NCI-H146 (cell line): ENCODE results near the gene MZF1.
"Not testable (repeated sequence)": the region's sequence is repeated elsewhere in the genome, so short reads cannot be mapped to it uniquely, and the experiment has no call there.

Experiments
- DNase-seq: peaks from one replicate; lab custom pipeline; 2025; lab: John Stamatoyannopoulos, UW

The MZF1 gene

DNA sequence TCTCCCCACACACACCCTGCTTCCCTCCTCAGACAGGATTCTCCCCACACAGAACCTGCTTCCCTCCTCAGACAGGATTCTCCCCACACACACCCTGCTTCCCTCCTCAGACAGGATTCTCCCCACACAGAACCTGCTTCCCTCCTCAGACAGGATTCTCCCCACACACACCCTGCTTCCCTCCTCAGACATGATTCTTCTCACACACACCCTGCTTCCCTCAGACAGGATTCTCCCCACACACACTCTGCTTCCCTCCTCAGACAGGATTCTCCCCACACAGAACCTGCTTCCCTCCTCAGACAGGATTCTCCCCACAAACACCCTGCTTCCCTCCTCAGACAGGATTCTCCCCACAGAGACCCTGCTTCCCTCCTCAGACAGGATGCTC is 34.0 kb downstream of the MZF1 start:
- DNase-seq: not testable (repeated sequence)

DNA sequence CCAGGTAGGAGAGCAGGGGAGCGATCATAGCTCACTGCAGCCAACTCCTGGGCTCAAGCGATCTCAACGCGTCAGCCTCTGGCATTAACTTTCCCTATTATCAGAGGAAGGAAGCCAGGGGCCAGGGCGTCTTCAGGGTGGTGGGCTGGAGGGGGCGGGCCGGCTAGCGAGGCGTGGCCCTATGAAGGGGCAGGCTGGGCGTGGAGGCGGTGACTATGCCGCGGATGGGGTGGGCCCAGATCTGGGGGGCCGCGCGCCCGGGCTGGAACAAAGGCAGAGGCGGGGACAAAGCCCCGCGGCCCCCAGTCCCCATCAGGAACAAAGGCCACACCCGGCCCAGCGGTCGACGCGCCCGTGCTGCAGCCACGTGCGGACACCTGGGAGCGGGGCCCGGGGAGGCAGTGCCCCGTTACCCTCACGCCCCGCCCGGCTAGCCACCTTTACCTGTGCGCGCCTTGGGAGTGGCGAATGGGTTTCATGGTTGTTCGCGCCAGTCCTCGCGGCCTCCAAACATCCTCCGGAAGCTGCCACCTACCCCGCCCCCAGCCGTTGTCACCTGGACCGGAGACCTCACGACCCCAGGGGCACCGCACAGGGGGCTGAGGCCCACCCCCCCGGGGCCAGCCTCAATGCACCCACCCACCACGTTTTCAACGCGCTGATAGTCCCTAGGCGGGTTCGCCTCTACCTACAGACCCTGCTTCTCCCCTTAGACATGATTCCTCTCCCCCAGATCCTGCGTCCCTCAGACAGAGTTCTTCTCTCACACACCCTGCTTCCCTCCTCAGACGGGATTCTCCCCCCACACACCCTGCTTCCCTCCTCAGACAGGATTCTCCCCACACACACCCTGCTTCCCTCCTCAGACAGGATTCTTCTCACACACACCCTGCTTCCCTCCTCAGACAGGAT is 34.6 kb downstream of the MZF1 start:
- no peak for DNase-seq

DNA sequence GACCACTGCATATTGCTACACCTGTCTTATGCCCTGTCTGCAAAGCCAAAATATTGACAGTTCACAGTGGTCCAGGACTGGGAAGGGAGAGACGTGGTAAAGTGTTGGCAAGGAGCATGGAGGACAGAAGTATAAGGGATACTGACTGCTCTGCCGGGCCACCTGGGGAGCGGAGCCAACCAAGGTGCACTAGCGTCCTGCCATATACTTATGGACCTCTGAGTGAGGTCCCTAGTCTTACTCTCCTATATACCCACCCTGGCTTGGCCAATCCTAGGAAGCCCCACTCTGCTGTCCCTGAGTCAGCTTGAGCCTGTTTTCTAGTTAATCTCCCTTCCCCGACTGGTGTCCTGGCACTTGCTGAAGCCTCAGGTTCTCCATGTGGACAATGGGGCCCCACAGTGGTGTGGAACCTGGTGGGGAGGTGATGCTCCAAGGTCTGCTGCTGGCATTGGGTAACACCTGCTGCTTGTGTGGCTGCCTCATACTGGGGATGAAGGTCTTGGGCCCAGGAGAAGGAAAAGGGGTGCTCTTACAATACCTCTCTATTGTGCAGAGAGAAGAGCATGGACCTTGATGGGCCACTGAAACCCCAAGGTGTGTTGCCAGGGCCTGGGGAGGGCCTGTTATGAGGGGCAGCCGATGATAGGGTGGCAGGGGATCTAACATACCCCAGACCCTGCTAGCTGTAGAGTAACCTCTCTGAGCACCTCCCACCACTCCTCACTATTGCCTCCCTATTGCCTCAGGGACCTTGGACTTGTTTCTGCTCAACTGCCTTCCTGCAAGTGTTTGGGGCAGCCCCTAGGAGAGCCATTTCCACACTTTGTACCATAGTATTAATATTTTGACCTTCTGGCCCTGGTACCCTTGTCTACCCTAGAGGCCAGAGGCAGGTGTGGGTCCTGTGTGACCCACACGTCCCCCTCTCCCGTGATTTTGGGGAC is 36.0 kb downstream of the MZF1 start:
- no peak for DNase-seq

DNA sequence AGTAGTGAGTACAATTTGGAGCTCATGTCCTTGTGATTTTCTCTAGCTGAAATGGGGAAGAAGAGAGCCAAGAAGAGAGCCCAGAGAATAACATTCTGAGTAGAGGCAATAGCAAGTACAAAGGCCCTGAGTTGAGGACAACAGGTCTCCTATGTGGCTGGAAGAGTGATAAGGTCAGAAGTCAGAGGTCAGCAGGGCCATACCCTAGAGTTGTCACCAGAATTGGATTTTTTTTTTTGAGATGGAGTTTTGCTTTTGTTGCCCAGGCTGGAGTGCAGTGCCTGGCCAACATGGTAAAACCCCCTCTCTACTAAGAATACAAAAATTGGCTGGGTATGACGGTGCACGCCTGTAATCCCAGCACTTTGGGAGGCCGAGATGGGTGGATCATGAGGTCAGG is 37.3 kb downstream of the MZF1 start:
- DNase-seq: no peak

DNA sequence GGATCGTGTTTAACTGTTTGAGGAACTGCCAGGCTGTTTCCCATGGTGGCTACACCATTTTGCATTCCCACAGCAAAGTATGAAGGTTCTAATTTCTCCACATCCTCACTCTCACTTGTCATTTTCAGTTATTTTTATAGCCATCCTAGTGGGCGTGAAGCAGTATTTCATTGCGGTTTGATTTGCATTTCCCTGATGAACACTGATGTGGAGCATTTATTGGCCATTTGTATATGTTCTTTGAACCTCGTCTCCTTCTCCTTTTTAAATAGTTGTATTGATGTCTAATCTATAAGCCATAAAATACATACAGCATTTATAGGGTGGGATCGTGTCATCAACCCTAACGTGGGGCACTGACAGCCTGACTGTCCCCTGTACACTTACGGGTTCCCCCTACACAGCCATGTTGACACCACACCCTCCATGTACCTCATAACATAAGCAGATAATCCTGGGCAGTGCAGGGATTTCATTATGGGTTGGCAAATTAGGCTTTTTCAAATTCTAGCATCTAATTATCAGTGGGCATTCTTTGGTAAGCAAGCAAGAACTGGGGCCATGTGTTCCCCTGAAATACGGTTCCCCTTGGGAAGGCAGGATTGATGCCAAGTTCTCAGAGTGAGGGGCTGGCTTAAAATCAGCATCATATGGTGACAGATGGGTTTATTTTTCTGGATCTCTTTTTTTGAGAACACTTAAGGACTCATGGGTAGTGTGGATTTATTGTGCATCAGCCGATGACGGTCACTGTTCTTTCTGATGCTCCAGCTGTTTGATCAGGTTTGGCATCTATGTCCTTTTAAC is 41.9 kb downstream of the MZF1 start:
- no peak for DNase-seq

DNA sequence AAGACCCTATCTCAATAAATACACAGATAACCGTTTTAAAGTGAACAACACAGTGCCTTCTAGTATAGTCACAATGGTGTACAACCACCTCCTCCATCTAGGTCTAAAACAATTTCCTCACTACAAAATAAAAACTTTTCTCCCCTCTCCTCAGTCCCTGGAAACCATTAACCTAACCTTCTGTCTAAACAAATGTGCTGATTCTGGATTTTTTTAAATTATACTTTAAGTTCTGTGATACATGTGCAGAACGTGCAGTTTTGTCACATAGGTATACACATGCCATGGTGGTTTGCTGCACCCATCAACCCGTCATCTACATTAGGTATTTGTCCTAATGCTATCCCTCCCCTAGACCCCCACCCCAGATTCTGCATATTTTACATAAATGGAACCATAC is 43.7 kb downstream of the MZF1 start:
- no peak for DNase-seq

DNA sequence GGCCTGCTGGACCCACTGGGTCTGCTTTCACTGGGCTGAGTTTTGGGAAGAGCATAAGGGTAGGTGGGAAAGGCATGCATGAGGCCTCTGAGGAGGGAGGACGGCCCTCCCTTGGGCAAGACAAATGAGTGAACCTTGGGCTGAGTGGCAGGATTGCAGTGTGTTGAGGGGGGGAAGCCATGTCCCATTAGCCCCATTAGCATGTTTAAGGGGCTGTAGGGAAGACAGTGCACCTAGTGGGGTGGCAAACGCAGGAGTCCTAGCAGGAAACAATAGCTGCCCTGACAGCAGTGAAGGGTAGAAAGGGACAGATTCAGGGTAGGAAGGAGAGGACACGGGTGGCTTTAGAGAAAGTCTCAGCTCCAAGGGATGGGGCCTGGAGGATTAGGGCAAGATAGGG is 50.4 kb downstream of the MZF1 start:
- no peak for DNase-seq

DNA sequence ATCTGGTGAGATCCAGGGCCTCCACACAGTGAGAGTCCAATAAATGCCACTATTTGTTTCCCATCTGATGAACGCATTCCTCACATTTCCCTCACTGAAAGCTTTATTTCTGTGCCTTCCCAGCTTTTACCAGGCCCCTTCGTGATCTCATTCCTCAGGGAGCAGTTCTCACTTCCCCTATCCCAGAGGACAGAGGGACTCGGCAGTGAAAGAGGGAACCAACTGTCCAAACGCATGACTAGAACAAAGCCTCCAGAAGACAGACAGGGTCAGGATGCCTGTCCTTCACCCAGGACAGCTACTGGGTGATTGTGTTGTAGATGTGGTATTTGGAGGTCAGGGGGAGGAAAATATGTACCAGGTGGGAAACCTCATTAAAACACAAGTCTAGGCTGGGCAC is 51.5 kb downstream of the MZF1 start:
- no peak for DNase-seq

DNA sequence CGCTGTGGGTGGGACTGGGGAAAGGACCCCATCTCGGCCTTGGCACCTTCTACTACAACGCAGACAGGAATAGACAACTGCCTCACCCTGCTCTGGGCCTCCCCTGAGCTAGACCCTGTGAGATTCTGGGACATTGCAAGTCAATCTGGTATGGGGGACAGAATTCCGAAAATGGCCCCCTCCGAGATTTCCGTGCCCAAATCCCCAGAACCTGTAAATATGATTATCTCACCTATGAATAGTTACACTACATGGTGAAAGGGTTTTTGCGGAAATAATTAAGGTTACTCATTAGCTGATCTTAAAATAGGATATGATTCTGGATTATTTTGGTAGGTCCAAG is 52.9 kb downstream of the MZF1 start:
- DNase-seq: no peak

DNA sequence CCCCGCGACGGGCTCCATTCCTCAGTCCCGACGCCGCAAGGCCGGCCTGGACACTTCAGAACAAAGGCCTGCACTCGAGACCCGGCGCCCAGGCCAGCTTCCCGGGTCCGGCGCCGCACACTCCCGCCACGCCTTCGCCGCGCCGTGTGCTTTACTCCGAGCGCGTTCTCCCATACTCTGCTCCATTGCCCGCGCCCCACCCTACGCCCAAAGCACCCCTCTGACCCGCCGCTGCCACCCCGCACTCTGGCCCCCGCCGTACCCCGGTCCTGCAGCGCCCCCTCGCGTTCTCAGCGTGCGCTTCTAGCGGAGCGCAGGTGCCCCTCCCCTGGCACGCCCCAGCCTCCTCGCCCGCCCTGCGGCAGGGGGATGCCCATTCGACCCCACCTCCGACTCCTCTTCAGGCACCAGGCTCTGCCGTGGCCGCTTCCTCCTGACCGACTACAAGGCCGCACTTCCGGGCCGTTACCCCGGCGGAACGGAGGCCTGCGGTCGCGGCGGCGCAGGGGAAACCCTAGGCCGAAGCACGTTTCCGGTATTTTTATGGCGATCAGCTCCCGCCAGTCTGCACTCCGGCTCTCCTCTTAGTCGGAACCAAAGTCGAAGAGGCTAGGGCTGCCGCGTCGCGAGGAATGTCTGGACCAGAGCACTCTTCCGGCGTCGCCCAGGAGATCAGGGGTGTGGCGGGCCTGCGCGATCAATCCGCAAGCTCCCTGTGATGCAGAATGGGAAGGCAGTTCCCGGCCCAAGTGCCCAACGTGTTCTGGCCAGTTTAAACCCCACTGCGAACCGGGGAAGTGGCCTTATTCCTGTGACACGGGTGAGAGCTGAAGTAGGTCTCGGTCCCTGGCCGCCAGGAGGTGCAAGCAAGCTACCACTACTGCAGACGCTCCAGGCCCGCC is 53.5 kb downstream of the MZF1 start, which contains the start of gene ZBTB45:
Gene ZBTB45, minus strand, starts transcription at position 456 of the 902 bp plus-strand sequence. CDS start 2,137 bp downstream, outside the sequence.
- peak; percentile 98 for DNase-seq

DNA sequence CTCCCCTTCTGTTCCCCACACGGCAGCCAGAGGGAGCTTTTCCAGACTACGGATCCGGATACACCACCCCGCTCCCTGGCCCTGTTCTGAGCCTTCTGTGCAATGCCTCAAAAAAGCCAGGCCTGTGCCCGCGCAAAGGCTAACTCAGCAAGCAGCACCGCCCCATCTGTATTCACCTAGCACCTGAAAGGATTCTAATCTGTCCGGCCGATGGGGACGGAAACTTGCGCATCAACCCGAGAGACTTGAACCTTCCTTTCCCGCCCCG is 54.1 kb downstream of the MZF1 start:
- DNase-seq: peak; percentile 84

DNA sequence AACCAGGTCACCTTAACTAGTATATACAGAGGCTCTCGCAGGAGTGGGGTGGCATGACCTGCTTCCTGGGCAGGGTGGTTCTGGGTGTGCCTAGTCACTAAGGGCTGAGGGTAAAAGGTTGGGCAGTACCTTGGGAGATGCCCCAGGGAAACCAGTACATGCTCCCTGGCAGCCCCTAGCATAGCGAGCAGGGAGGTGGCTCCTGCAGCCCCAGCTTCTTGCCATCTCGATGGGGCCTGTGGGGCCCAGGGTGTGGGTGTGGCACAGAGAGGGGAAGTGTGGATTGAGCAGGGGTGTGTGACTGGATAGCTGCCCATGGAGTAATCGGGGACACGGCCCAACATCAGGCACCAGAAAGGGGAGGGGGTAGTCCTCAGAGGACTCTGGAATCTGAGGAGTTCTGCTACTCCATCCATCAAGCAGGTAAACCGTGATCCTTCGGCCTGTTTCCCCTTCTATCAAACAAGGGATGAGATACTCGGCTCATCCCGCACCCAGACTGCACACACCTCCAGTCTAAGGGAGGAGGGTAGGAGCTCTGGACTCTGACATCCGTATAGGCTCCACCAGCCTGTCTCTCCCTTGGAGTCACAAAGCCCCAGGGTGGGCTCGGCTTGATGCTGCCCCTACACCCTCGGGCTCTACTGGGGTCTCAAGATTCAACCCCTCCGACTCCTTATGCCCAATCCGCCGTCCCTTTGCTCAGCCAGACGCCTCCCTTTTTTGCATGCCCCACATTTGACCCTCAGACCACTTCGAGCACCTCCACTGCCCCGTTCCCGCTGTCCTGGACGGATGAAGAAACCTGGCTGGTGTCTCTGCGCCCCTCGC is 54.7 kb downstream of the MZF1 start:
- DNase-seq: no peak

DNA sequence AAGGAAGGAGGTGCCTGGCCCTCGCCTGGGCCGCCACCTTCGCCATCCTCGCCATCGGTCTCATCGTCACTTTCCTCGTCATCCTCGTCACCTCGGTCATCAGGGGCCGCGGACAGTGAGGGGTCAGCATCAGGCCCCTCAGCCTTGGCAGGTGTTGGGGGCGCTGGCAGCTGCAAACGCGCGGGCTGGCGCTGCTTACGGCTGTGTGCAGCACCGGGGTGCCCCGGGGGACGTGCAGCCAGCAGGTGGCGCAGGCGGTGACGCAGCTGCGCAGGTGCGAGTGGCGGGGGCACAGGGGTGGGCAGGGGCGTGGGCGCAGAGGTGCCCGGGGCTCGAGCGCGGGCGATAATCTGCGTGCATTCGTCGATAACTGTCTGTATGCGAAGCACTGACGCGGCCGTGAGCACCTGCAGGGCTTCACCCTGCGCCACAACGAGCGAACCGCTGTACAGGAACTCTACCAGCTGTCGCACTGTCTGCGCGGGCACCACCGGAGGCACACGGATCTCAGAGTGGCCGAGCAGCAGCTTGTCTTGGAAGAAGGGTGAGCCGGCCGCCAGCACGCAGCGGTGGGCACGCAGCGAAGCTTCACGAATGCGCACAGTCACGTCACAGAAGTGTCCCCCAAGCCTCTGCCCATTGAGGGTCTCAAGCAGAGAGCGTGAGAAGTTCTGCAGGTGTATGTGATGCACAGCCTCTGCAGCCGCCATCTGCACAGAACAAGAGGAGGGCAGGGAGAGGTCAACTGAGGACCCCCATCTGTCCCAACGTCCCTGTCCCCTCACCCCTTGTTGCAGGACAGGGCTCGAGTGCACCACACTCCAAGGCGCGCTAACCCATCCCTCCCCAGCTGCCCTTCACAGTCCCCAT is 55.9 kb downstream of the MZF1 start:
- no peak for DNase-seq

DNA sequence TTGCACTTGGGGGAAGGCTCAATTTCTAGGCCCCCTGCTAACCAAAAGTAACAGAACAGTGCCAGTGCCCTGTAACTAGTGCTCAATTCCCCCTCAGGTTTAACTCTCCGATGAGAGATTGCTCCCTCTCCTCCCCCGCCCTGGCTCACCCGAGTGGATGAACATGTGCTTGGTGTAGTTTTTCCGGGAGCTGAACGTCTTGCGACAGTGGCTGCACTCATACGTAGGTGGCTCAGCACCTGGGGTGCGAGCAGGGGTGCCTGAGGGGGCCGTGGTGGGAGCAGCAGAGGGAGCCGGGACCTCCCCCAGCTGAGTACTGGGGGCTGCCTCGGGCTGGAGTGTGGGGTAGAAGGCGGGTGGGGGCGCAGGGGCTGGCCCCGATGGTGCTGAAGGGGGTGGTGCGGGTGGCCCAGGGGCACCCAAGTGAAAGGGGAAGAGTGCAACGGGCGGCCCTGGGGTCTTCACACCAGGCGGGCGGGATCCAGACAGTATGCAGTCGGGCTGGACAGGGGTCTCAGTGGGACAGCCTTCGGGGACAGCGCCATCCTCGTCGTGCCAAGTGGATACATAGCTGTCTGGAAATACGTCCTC is 56.8 kb downstream of the MZF1 start:
- no peak for DNase-seq

DNA sequence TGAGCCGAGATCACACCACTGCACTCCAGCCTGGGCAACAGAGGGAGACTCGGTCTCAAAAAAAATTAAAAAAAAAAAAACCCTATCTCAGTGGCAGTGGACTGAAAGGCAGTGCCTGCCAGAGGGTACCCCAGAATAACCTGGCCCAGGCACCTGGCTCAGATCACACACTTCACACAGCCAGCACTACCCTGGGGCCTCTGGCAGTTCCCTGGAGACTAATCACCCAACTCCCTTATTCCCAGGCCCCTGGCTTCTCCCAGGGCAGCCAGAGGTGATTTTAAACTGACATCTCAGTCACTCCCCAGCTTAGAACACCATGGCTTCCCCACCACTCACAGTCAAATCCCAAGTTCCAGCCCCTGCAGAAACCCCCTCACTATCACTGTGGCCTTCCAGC is 57.9 kb downstream of the MZF1 start:
- DNase-seq: no peak

DNA sequence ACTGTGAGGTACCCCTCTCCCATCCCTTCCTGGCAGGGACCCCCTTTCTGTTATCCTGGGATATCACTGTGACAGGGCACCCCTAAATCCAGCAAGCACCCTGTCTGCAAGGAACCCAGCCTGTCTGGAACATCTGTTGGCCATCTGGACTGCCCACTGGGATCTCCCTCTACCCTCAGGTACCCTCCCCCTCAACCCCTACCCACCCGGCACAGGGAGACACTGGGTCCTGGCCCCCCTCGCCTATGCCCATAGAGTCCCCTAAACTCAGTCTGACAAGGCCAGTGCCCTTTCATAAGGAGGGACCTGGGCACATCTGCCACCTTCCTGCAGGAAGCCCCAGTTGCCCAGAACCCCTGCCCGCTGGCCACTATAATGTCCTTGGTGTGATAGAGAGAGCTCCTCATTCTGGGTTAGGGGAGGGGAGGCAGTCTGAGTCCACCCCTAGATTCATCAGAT is 58.5 kb downstream of the MZF1 start:
- DNase-seq: no peak

DNA sequence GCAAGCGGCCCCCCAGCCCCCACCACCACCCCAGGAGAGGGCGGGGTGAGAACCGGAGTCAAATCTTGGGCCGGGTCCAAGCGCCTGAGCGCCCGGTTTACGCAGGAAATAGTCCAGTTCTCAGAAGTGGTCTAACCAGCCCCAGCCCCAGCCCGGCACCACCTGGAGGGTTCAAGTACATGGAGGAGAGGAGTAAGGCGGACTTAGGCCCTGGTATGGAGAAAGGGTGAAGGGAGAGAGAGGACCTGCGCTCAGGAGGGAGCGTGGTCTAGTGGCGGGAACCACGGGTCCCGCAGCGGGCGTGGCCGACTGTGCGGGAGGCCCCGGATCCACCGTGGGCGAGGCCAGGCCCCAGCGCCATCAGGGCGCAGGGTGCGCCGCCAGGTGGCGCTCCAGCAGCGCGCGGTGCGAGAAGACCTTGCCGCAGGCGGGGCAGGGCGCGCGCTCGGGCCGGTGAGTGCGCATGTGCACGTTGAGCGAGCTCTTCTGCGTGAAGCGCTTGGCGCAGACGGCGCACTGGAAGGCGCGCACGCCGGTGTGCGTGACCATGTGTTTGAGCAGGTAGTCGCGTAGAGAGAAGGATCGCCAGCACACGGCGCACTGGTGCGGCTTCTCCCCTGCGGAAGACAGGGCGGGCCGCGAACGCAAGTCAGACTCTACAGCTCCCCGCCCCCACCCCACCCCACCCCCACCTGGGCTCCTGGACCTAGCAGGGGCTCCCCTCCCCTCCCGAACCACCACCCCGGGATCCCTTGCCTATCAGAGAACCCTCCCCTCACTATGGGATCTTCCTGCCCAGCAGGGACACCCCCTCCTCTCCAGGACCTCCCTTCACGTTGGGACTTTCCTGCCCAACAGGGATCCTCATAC is 59.2 kb downstream of the MZF1 start:
- DNase-seq: peak; percentile 88

DNA sequence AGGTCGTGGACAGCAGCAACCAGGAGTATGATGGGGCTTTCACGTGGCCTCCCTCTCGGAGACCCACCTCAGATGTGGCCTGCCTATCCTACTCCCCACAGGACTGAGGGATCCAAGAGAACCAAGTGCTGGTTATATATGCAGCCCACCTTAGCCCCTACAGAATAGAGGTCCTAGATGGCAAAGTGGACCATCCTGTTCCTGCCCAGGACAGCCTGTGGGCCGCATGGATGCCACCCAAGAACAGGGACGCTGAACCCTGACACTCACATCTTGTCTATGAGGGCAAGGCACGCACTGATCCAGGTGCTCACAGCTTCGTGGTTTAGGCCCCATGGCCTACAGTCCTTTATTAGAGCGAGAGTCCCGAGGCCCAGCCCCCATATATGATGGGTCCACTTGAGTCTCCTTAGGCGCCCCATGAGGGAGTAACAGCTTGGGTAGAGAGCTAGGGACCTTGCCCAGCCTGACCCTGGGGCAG is 59.9 kb downstream of the MZF1 start:
- DNase-seq: no peak
